NCI-H128 (cell line): ENCODE measurements around the gene RTN1.

Experiments used
- DNase-seq: peaks from one replicate; lab custom pipeline; 2025; ENCODE audit not compliant: unreplicated experiment; lab: John Stamatoyannopoulos, UW

Gene RTN1

GRCh38 chr14:59570122-59570521 lies 300.5 kb downstream of the RTN1 start:
- DNase-seq: no peak

DNA sequence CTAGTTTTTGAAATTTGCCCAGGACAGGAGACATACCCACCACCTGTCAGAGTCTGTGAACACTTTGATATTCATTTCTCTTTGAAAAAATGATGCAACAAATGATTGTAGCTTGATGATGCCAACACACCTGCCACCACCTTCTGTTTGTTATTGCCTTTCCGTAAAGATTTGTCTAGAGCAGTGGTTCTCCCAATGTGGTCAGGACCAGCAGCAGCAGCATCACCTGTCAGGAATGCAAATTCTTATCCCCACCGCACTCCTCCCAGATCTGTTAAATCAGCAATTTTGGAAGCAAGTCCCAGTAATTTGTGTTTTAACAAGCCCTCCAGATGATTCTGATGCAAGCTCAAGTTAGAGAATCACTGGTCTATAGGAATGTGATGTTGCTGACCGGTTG lies 303.9 kb downstream of the RTN1 start:
- DNase-seq: no peak

GRCh38 chr14:59566296-59566695 lies 304.3 kb downstream of the RTN1 start:
- no peak for DNase-seq

GRCh38 chr14:59565087-59565486 lies 305.5 kb downstream of the RTN1 start:
- DNase-seq: no peak

DNA sequence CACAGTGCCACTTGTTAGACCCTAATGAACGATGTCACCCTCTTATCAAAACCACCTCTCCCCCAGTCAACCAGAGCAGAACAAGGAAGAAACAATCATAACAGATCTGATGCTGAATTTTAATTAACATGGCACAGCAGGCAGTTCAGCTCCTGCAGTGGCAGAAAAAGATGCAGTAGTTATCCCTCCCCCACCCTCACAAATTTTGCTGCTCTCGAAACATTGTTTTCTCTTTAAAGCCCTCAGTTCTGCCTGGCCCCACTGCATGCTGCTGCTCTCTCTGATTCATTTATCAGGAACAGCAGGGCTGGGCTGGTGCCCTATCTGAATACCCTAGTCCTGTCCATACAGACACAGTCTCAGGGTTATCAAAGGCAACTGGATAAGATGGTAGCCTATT lies 306.2 kb downstream of the RTN1 start:
- no peak for DNase-seq

DNA sequence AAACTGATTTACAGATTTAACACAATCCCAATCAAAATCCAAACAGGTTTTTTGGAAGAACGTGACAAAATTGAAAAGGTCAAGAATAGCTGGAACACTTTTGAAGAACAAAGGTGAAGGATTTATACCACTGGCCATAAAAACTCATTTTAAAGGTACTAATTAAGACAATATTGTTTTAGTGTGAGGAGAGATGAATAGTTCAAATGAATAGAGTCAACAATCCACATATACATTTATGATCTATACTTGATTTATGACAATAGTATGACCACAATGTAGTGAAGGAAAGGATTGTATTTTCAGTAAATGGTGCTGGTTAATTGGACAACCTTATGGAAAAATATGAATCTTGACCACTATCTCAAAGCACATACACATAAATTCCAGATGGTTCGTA lies 323.3 kb downstream of the RTN1 start:
- DNase-seq: no peak
